Sigmoid colon (tissue), 3 donors: Measurements from ENCODE around the gene MOB1B.

Experiments
- CTCF ChIP-seq, 4 experiments: fragments of 450-650 bp in 3 of 4; fragments of 200-600 bp in 1 of 4; IDR thresholded peaks; one replicate each; pipeline ENCODE4 v1.5.1; 2016 to 2019; ENCODE audit warnings: antibody characterized with exemption in 4 of 4, mild to moderate bottlenecking in 3 of 4, moderate library complexity in 2 of 4
- POLR2A ChIP-seq, 2 donors: fragments of 450-650 bp; IDR thresholded peaks; one replicate each; pipeline ENCODE4 v1.6.1; 2016; ENCODE audit warnings: antibody characterized with exemption in 2 of 2, mild to moderate bottlenecking in 2 of 2, moderate library complexity in 2 of 2

- TF ChIP-seq POLR2A (IDR thresholded peaks at IDR 0.05): no peak
- no peak for TF ChIP-seq CTCF (IDR thresholded peaks at IDR 0.05)
Observed at GRCh38 chr4:70855464-70855863, 46.7 kb upstream of the MOB1B start.
